Mesenchymal stem cell (in vitro differentiated cells and primary cell): Measurements from ENCODE around the gene MIA.
A peak's percentile ranks its signal among the peaks of the same experiment; 100 is the strongest.
"Not testable (repeated sequence)": the region's sequence is repeated elsewhere in the genome, so short reads cannot be mapped to it uniquely, and the experiment has no call there.

Source experiments
- DNase-seq: peaks from one replicate; pipeline ENCODE4 v3.0.0-alpha.2; 2013
- H2AFZ ChIP-seq: one replicate; pipeline ENCODE4 v1.6.1; 2013; ENCODE audit warnings: low read depth, mild to moderate bottlenecking, control low read depth, inconsistent platforms, low read length, moderate library complexity
- H2AK5ac ChIP-seq: 2 replicates; pipeline ENCODE4 v1.6.1; 2013; ENCODE audit warnings: low read length, moderate library complexity, mild to moderate bottlenecking, inconsistent platforms; ENCODE audit not compliant: severe bottlenecking
- H2BK120ac ChIP-seq: one replicate; pipeline ENCODE4 v1.6.1; 2013; ENCODE audit warnings: low read depth, mild to moderate bottlenecking, inconsistent platforms, low read length, moderate library complexity
- H2BK12ac ChIP-seq, 2 experiments: one replicate each; pipeline ENCODE4 v1.6.1; 2013; ENCODE audit warnings: inconsistent platforms in 2 of 2, low read length in 2 of 2, mild to moderate bottlenecking in 2 of 2, moderate library complexity in 2 of 2, control low read depth in 1 of 2
- H2BK15ac ChIP-seq: one replicate; pipeline ENCODE4 v1.6.1; 2013; ENCODE audit warnings: mild to moderate bottlenecking, low read depth, inconsistent platforms; ENCODE audit not compliant: poor library complexity, severe bottlenecking
- H2BK5ac ChIP-seq: 2 replicates; pipeline ENCODE4 v1.6.1; 2013; ENCODE audit warnings: low read depth, mild to moderate bottlenecking, low read length, control low read depth, inconsistent platforms; ENCODE audit not compliant: poor library complexity, severe bottlenecking
- H3K14ac ChIP-seq, 2 experiments: one replicate each; pipeline ENCODE4 v1.6.1; 2013; ENCODE audit warnings: inconsistent platforms in 2 of 2, low read length in 2 of 2, control low read depth in 1 of 2, mild to moderate bottlenecking in 1 of 2, moderate library complexity in 1 of 2
- H3K18ac ChIP-seq, 2 experiments: one replicate each; pipeline ENCODE4 v1.6.1; 2013; ENCODE audit warnings: inconsistent platforms in 2 of 2, low read length in 2 of 2, control low read depth in 1 of 2, low read depth in 1 of 2, mild to moderate bottlenecking in 1 of 2
- H3K23ac ChIP-seq, 2 experiments: one replicate each; pipeline ENCODE4 v1.6.1; 2013; ENCODE audit warnings: inconsistent platforms in 2 of 2, low read length in 2 of 2, mild to moderate bottlenecking in 2 of 2, moderate library complexity in 2 of 2, control low read depth in 1 of 2
- H3K27ac ChIP-seq: 2 replicates; pipeline ENCODE4 v1.5.1; 2013; ENCODE audit warnings: mild to moderate bottlenecking, moderate library complexity, low read length, control low read depth, inconsistent platforms; ENCODE audit not compliant: poor library complexity, severe bottlenecking
- H3K27me3 ChIP-seq, 2 experiments: 2 replicates each; pipeline versions ENCODE4 v1.6.1 to v1.7.0; 2013; ENCODE audit warnings: low read length in 2 of 2, mild to moderate bottlenecking in 2 of 2, moderate library complexity in 2 of 2, control low read depth in 1 of 2, inconsistent platforms in 1 of 2; ENCODE audit not compliant: control insufficient read depth in 1 of 2, insufficient read depth in 1 of 2
- H3K36me3 ChIP-seq, 2 experiments: 2 replicates each; pipeline versions ENCODE4 v1.6.1 to v1.7.0; 2013; ENCODE audit warnings: low read length in 2 of 2, control low read depth in 1 of 2, inconsistent platforms in 1 of 2, low read depth in 1 of 2, mild to moderate bottlenecking in 1 of 2; ENCODE audit not compliant: insufficient read depth in 2 of 2, control insufficient read depth in 1 of 2
- H3K4ac ChIP-seq, 2 experiments: one replicate each; pipeline ENCODE4 v1.6.1; 2013; ENCODE audit warnings: inconsistent platforms in 2 of 2, low read length in 2 of 2, mild to moderate bottlenecking in 2 of 2, moderate library complexity in 2 of 2, control low read depth in 1 of 2, low read depth in 1 of 2
- H3K4me1 ChIP-seq: 2 replicates; pipeline ENCODE4 v1.6.1; 2013; ENCODE audit warnings: low read depth, low read length, control low read depth; ENCODE audit not compliant: control insufficient read depth, insufficient read depth
- H3K4me2 ChIP-seq: 2 replicates; pipeline ENCODE4 v1.6.1; 2013; ENCODE audit warnings: low read length, mild to moderate bottlenecking, inconsistent platforms; ENCODE audit not compliant: poor library complexity, severe bottlenecking
- H3K4me3 ChIP-seq, 2 experiments: 2 replicates each; pipeline versions ENCODE4 v1.5.1 to v1.7.0; 2013; ENCODE audit warnings: low read length in 2 of 2, mild to moderate bottlenecking in 2 of 2, control low read depth in 1 of 2, low read depth in 1 of 2; ENCODE audit not compliant: insufficient read depth in 1 of 2
- H3K79me1 ChIP-seq: replicated peaks from 2 replicates; pipeline ENCODE4 v1.6.1; 2013; ENCODE audit warnings: mild to moderate bottlenecking, control low read depth, low read length, inconsistent platforms; ENCODE audit not compliant: poor library complexity, severe bottlenecking
- H3K9ac ChIP-seq: 2 replicates; pipeline ENCODE4 v1.7.0; 2013; ENCODE audit warnings: mild to moderate bottlenecking, low read length, moderate library complexity
- H3K9me3 ChIP-seq: 2 replicates; pipeline ENCODE4 v1.7.0; 2013; ENCODE audit warnings: mild to moderate bottlenecking, low read length; ENCODE audit not compliant: control insufficient read depth
- H4K8ac ChIP-seq: one replicate; pipeline ENCODE4 v1.6.1; 2013; ENCODE audit warnings: inconsistent platforms, mild to moderate bottlenecking, low read length, moderate library complexity
- H4K91ac ChIP-seq: one replicate; pipeline ENCODE4 v1.6.1; 2013; ENCODE audit warnings: mild to moderate bottlenecking, low read length, inconsistent platforms
- WGBS: methylation state at CpG from one replicate; pipeline ENCODE4 v1.1.7; 2013; ENCODE audit warnings: mixed read lengths; 5-methylcytosine and 5-hydroxymethylcytosine counted together

MIA gene

DNA sequence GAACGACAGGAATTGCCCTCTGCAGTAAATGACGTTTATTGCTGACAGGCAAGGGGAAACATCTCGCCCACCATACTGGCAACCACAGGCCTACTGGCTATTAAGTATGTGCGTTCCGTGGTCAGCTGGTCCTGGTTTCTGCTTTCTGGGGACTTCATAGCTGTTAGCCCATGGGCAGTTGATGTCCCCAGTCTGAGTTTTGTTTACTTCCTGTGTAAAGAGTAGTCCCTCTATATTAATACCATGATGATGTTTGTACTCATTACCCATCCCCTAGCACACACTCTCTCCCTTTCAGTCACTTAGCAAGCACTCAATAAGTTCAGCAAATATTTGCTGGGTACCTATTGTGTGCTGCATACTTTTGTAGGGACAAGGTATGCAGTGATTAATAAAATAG lies 6.5 kb upstream of the MIA start:
- no peak overlapping the region for H2AFZ ChIP-seq
- H3K27me3 ChIP-seq = no peaks in the 10 kb centered on the region
- peaks cover 1% of the 10 kb centered on the region for H3K4me1 ChIP-seq
- H3K79me1 ChIP-seq = peaks cover 11% of the 10 kb centered on the region
- no peak overlapping the region for H2BK12ac ChIP-seq
- no peak overlapping the region for H3K9ac ChIP-seq
- no peak overlapping the region for H3K23ac ChIP-seq
- H2BK15ac ChIP-seq = no peak overlapping the region
- H3K14ac ChIP-seq = no peak overlapping the region
- H3K18ac ChIP-seq = no peak overlapping the region
- H4K8ac ChIP-seq = no peak overlapping the region
- no peak overlapping the region for H2BK120ac ChIP-seq
- no peak overlapping the region for H3K4ac ChIP-seq
- H4K91ac ChIP-seq = no peak overlapping the region
- H3K36me3 ChIP-seq = peaks cover 29 to 45% of the 10 kb centered on the region in 2 experiments
- no peak overlapping the region for H3K27ac ChIP-seq
- H3K9me3 ChIP-seq = no peaks in the 10 kb centered on the region
- H3K4me3 ChIP-seq = no peak overlapping the region
- no peak overlapping the region for H2AK5ac ChIP-seq
- H2BK5ac ChIP-seq = no peak overlapping the region
- DNase-seq = no peak
- WGBS = 91% methylated on average over 3 of the region's 5 CpGs
- no peak overlapping the region for H3K4me2 ChIP-seq

- not testable (repeated sequence) for H2BK120ac ChIP-seq, H3K4me1 ChIP-seq, H3K23ac ChIP-seq, H3K79me1 ChIP-seq, H4K91ac ChIP-seq, H3K14ac ChIP-seq, H2AFZ ChIP-seq, H3K9me3 ChIP-seq, H2BK15ac ChIP-seq, H4K8ac ChIP-seq, H3K27ac ChIP-seq, H3K9ac ChIP-seq, H3K18ac ChIP-seq, H3K4me2 ChIP-seq, H2BK12ac ChIP-seq, H3K4me3 ChIP-seq, H2BK5ac ChIP-seq, DNase-seq, H3K4ac ChIP-seq, H3K27me3 ChIP-seq, H2AK5ac ChIP-seq
- H3K36me3 ChIP-seq = peaks cover 5 to 22% of the 10 kb centered on the region in 2 experiments
- 95% methylated on average over 10 of the region's 10 CpGs for WGBS
Measured at GRCh38 chr19:40771101-40771862, 4.0 kb upstream of the MIA start.

DNA sequence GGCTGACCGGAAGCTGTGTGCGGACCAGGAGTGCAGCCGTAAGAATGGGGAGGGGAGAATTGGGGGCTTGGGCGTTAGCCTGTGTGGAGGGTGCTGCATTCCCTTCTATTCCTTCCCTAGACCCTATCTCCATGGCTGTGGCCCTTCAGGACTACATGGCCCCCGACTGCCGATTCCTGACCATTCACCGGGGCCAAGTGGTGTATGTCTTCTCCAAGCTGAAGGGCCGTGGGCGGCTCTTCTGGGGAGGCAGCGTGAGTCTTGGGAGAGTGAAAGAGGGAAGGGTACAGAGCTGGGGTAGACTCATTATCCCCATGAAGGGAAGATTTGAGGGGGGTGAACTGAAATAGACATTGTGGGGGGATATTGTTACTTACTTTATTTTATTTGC lies 306 bp downstream of the MIA start:
- Histone ChIP-seq H3K4ac (peak overlapping the region in 1 of 2 experiments; percentile 24), H3K27ac (no peak overlapping the region), H3K4me3 (no peak overlapping the region), H3K4me2 (no peak overlapping the region), H2BK15ac (no peak overlapping the region), H3K14ac (no peak overlapping the region), H4K8ac (peak overlapping the region; percentile 27), H3K23ac (no peak overlapping the region), H2BK120ac (no peak overlapping the region), H2BK12ac (peak overlapping the region in 1 of 2 experiments; percentile 6), H3K9me3 (no peaks in the 10 kb centered on the region), H3K18ac (peak overlapping the region in 1 of 2 experiments; percentile 42), H4K91ac (peak overlapping the region; percentile 81), H3K79me1 (peaks cover 9% of the 10 kb centered on the region), H2AFZ (no peak overlapping the region), H3K27me3 (no peaks in the 10 kb centered on the region), H2BK5ac (no peak overlapping the region), H3K9ac (no peak overlapping the region), H3K36me3 (peaks cover 0 to 4% of the 10 kb centered on the region in 2 experiments), H2AK5ac (no peak overlapping the region), H3K4me1 (peaks cover 9% of the 10 kb centered on the region)
- WGBS = 93% methylated on average over 7 of the region's 10 CpGs
- DNase-seq = no peak

GRCh38 chr19:40776364-40776763 lies 1.0 kb downstream of the MIA start:
- Histone ChIP-seq H3K4me1 (peaks cover 9% of the 10 kb centered on the region), H3K4me2 (no peak overlapping the region), H3K4me3 (no peak overlapping the region), H3K14ac (no peak overlapping the region), H3K27ac (no peak overlapping the region), H2BK15ac (no peak overlapping the region), H2BK120ac (no peak overlapping the region), H3K36me3 (peaks cover 0 to 4% of the 10 kb centered on the region in 2 experiments), H3K27me3 (no peaks in the 10 kb centered on the region), H3K9me3 (no peaks in the 10 kb centered on the region), H3K79me1 (peaks cover 10% of the 10 kb centered on the region), H3K23ac (no peak overlapping the region), H4K91ac (no peak overlapping the region), H2BK12ac (no peak overlapping the region), H3K4ac (no peak overlapping the region), H3K9ac (peak overlapping the region; percentile 94), H3K18ac (no peak overlapping the region), H2AFZ (no peak overlapping the region), H2BK5ac (no peak overlapping the region), H2AK5ac (no peak overlapping the region), H4K8ac (no peak overlapping the region)
- 96% methylated on average over 4 of the region's 7 CpGs for WGBS
- no peak for DNase-seq
